ES-I3 (cell line): ENCODE results near the gene ZFP3.
"Not testable (repeated sequence)": the region's sequence is repeated elsewhere in the genome, so short reads cannot be mapped to it uniquely, and the experiment has no call there.

Experiments used
- H3K36me3 ChIP-seq: 2 replicates; pipeline ENCODE4 v1.6.1; 2013; ENCODE audit warnings: mild to moderate bottlenecking, low read length, control low read depth, moderate library complexity; ENCODE audit not compliant: insufficient read depth
- H3K4me1 ChIP-seq: 2 replicates; pipeline ENCODE4 v1.6.1; 2013; ENCODE audit warnings: mild to moderate bottlenecking, control low read depth, low read length; ENCODE audit not compliant: insufficient read depth
- H3K9ac ChIP-seq: 2 replicates; pipeline ENCODE4 v1.6.1; 2013; ENCODE audit warnings: low read depth, mild to moderate bottlenecking, low read length, moderate library complexity
- H3K9me3 ChIP-seq: 2 replicates; pipeline ENCODE4 v1.6.1; 2013; ENCODE audit warnings: mild to moderate bottlenecking, low read length, moderate library complexity; ENCODE audit not compliant: control insufficient read depth, insufficient read depth

ZFP3 gene

DNA sequence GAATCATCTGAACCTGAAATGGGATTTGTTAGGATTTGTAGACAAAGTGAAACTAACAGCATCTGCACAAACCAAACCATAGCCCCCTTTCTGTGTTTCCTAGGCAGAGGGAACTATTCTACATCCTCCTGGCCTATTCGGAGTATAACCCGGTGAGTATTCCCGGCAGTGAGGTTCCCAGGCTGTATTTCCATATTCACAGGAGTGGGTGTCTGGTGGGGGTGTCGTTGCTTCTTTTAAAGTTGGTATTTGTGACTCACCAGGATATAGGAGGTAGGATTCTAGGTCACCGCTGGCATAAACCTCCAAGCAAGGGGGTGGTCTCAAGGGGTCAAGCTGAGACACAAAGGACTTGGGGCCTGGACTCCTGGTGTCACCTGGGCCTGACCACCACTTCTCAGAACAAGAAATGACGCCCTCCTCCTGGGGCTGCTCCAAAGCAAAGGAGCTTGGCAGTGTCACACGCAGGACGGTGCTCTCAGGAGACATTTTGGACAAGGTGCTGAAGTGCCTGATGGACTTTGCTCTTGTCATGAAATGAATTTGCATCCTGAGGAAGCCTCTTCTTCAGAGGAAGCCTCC is 57.0 kb downstream of the ZFP3 start:
- not testable (repeated sequence) for H3K4me1 ChIP-seq, H3K9ac ChIP-seq, H3K36me3 ChIP-seq, H3K9me3 ChIP-seq

- Histone ChIP-seq H3K9me3 (no peaks in the 10 kb centered on the region), H3K36me3 (no peaks in the 10 kb centered on the region), H3K4me1 (no peaks in the 10 kb centered on the region), H3K9ac (no peak overlapping the region)
These were observed 57.7 kb downstream of the ZFP3 start for GRCh38 chr17:5135726-5136579.

DNA sequence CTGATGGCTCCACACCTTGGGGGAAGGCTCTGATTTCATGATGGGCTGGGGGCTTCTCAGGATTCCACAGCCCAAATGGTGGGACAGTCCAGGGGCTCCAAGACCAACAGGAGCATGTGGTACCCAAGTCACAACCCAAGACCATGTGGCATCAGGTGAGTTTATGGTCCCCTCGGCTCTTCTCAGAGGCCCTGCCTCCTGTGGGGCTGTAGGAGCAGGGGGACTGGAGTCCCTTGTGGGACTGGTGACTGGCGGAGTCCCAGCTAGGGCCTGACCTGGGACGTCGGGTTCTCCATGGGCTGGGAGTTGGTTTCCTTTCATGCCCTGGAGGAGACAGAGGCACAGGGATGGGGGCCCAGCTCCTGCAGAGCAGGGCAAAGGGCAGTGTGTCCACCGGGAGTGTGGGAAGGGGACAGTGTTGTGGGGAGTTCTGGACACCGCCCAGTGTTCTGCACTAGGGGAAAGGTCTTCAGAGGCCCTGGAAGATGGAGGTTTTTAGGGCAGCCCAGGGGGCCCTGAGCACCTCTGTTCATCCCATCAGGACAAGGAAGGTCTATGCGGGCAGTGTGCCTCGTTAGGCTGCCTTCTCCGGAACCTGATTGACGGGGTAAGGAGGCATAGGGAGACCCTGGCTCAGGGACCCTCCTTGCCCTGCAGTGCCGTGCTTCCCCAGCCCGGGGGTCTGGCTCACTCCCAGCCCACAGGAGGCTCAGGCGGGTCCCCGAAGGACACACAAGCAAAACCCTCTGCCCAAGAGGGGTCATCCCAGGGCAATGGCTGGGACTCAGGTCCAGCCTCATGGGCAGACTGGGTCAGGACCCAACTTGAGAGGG is 58.5 kb downstream of the ZFP3 start:
- H3K4me1 ChIP-seq, H3K36me3 ChIP-seq, H3K9ac ChIP-seq, H3K9me3 ChIP-seq: not testable (repeated sequence)

DNA sequence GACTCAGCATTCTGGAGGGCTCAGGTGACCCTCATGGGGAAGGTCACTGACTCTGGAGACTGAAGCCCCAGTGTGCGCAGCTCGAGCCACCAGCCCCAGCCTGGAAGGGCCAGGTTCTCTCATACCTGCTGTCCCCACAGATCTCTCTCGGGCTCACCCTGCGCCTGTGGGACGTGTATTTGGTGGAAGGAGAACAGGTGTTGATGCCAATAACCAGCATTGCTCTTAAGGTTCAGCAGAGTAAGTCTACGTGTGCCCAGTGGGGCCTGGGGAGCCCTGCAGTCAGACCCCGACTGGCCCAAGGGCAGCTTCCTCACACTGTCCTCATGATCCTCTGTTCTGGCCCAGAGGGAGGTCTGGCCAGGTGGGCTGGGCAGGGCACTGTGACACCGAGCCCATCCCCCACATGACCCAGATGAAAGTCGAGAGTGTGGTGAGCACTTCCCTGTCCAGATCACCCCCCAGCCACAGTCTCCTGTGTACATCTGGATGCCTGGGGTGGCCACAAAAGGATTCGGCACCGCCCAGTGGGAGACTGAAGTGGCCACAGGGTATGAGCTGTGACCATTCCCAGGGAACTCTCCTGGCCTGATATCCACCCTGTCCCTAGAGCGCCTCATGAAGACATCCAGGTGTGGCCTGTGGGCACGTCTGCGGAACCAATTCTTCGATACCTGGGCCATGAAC is 59.4 kb downstream of the ZFP3 start:
- not testable (repeated sequence) for H3K9me3 ChIP-seq, H3K9ac ChIP-seq, H3K36me3 ChIP-seq, H3K4me1 ChIP-seq

DNA sequence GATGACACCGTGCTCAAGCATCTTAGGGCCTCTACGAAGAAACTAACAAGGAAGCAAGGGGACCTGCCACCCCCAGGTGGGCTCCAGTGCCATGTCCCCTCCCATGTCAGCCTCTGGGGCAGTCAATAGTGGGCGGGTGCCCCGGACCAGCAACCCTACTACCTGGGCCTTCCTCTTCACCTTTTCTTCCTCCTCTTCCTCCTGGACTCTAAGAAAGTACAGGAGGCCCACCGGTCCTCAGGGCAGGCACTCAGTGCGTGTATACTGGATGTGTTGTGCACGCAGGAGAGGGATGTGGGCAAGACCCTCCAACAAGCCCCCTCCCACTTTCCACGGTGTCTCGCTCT is 59.9 kb downstream of the ZFP3 start:
- H3K9me3 ChIP-seq, H3K36me3 ChIP-seq, H3K9ac ChIP-seq: not testable (repeated sequence)

GRCh38 chr17:5138616-5139457 is 60.6 kb downstream of the ZFP3 start:
- Histone ChIP-seq H3K9ac (no peak overlapping the region), H3K4me1 (no peaks in the 10 kb centered on the region), H3K9me3 (no peaks in the 10 kb centered on the region), H3K36me3 (no peaks in the 10 kb centered on the region)

More for the DNA sequence above, 59.9 kb downstream of the ZFP3 start:
- H3K4me1 ChIP-seq, result not testable (repeated sequence)

GRCh38 chr17:5139458-5139732 is 61.1 kb downstream of the ZFP3 start:
- Histone ChIP-seq H3K9me3 (no peaks in the 10 kb centered on the region), H3K4me1 (no peaks in the 10 kb centered on the region), H3K9ac (no peak overlapping the region), H3K36me3 (no peaks in the 10 kb centered on the region)

GRCh38 chr17:5142877-5143276 is 64.6 kb downstream of the ZFP3 start:
- H3K4me1 ChIP-seq, H3K9me3 ChIP-seq, H3K9ac ChIP-seq, H3K36me3 ChIP-seq: not testable (repeated sequence)
